NCI-H1694 (cell line): ENCODE results near the gene INPP5A.
"Not testable (repeated sequence)": the region's sequence is repeated elsewhere in the genome, so short reads cannot be mapped to it uniquely, and the experiment has no call there.

Experiments
- DNase-seq: peaks from one replicate; lab custom pipeline; 2025; lab: John Stamatoyannopoulos, UW

The INPP5A gene

GRCh38 chr10:132690821-132691610, 153.4 kb downstream of the INPP5A start:
- DNase-seq = no peak

GRCh38 chr10:132691711-132692153, 154.1 kb downstream of the INPP5A start:
- DNase-seq = no peak

- no peak for DNase-seq
Measured at GRCh38 chr10:132692311-132692710, 154.7 kb downstream of the INPP5A start.

GRCh38 chr10:132693676-132694075, 156.1 kb downstream of the INPP5A start:
- no peak for DNase-seq

- DNase-seq = no peak
Measured at GRCh38 chr10:132696204-132696603, 158.6 kb downstream of the INPP5A start.

GRCh38 chr10:132696728-132697577, 159.4 kb downstream of the INPP5A start:
- no peak for DNase-seq

- DNase-seq = no peak
Measured at GRCh38 chr10:132697578-132698200, 160.1 kb downstream of the INPP5A start.

- DNase-seq = no peak
Measured at GRCh38 chr10:132698211-132698751, 160.7 kb downstream of the INPP5A start.

GRCh38 chr10:132698761-132699391, 161.3 kb downstream of the INPP5A start:
- DNase-seq = no peak

- DNase-seq = no peak
Measured at GRCh38 chr10:132699411-132700155, 162.0 kb downstream of the INPP5A start.

GRCh38 chr10:132700156-132701098, 162.8 kb downstream of the INPP5A start:
- no peak for DNase-seq

GRCh38 chr10:132701099-132701845, 163.7 kb downstream of the INPP5A start:
- DNase-seq = no peak

- no peak for DNase-seq
Measured at GRCh38 chr10:132701846-132702190, 164.2 kb downstream of the INPP5A start.

GRCh38 chr10:132702601-132703418, 165.2 kb downstream of the INPP5A start:
- DNase-seq = no peak

GRCh38 chr10:132703419-132704007, 165.9 kb downstream of the INPP5A start:
- DNase-seq = no peak

GRCh38 chr10:132704008-132704814, 166.6 kb downstream of the INPP5A start:
- no peak for DNase-seq

- not testable (repeated sequence) for DNase-seq
Measured at GRCh38 chr10:132704815-132705064, 167.2 kb downstream of the INPP5A start.
